GM19468 (cell line): ENCODE results near the gene OPRD1.
"Not testable (repeated sequence)": the region's sequence is repeated elsewhere in the genome, so short reads cannot be mapped to it uniquely, and the experiment has no call there.

Source experiments
- ATAC-seq: cut with Tn5 transposase; IDR thresholded peaks from one replicate; pipeline ENCODE4 v1.9.1; 2021; ENCODE audit warnings: mild to moderate bottlenecking, moderate library complexity, moderate number of reproducible peaks; ENCODE audit not compliant: unreplicated experiment; ENCODE audit errors: extremely low read depth

OPRD1 gene

DNA sequence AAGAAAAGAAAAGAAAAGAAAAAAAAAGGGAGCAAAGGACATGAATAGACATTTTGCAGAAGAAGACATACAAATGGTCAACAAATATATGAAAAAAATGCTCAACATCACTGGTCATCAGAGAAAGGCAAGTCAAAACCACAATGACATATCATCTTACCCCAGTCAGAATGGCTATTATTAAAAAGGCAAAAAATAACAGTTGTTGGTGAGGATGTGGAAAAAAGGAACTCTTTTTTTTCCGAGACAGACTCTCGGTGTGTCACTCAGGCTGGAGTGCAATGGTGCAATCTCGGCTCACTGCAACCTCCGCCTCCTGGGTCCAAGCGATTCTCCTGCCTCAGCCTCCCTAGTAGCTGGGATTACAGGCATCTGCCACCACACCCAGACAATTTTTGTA lies 63.2 kb downstream of the OPRD1 start:
- not testable (repeated sequence) for ATAC-seq

DNA sequence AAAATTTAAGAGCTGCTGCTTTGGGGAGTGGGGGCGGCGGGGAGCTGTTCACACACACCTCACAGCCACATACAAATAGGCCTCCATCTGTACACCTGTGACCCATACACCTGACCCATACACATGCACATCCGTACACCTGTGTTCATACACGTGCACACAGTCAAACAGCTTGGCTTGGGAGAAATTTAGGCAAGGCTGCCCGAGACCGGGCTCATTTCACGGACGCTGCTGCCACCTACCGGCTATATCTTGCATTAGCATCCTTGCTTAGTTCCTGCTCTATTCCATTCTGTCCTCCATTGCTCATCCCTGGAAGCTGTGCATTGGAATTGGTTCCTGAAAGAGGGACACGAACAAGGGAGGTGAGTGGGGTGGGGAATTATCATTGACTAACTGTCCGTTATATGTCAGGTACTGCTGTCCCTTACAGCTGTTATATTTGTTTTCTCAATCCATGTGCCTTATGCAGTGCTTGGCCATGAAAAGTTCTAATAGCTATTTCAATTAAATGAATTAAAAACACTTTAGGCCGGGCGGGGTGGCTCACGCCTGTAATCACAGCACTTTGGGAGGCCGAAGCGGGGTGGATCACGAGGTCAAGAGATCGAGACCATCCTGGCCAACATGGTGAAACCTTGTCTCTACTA lies 65.3 kb downstream of the OPRD1 start:
- ATAC-seq = no peak

DNA sequence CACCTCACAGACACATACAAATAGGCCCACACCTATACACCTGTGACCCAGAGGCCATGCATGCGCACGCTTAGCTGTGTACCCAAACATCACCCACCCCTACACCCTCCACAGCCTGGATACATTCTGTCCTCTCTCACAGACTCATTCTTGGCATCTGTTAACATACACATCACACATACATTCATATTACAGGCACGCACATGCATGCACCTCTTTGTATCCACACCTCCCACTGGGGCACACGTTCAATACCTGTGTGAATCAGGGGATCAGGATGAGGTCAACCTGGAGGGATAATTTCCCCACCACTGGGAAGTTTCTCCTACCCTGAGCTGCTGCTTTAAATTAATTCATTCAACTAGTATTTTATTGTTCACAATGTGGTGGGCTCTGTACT lies 66.8 kb downstream of the OPRD1 start:
- ATAC-seq = no peak

DNA sequence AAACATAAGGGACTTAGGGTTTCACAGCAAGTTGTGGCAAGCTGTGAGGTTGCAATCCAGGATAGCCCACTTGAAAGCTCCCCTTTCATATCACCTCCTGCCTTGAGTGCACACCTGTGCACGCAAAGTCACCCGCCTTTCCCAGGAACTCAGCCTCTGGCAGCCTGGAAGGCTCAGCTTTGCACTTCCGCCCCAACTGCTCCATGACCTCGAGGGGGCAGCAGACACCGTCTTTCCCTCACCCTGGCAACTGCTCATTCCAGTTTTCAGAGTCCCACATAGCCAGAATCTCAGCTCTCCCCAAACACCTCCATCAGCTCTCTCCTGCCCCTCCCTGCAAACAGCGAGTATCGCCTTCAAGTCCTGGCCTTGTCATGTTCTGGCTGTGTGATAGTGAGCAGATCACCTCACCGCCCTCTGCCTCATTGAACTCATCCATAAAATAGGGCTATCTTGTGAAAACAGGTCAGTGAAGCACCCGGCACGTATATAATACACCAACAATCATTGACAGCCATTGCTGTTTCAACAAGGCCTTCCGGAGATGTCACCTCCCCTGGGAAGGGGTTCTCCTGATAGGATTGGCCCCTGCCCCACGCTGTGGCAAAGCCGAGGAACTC lies 70.1 kb downstream of the OPRD1 start:
- ATAC-seq = no peak

DNA sequence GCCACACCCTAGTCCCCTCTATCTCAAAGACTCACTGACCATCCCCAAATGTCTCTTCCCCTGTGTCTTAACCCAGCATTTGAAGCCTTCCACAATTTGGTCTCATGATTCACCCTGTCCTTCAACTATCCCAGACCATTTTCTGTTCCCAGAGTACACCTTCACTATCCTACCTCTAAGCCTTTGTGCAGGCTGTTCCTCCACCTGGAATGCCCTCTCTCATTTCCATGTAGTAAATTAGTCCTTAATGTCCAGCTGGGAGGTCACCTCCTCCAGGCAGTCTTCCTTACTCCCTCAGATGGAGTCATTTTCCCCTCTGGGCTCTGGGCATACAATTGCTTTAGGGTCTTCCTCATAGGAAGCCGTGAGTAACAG lies 71.3 kb downstream of the OPRD1 start:
- no peak for ATAC-seq

DNA sequence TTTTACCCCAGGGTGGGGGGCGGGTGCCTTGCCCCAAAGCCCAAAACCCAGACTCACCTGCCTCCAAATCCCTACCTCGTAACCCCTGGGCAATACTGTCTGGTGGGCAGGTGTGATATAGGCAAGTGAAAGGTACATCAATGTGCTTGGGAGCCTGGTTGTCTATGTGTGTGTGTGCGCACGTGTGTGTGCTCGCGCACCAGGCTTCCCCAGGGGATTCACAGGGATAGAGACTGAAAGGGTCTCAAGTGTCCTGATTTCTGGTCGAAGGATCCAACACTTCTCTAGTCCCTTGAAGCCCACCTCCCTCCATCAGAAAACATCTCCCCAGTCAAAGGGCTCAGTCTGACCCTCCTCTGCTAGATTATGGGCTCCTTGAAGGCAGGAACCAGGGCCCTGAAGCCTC lies 73.5 kb downstream of the OPRD1 start:
- no peak for ATAC-seq

DNA sequence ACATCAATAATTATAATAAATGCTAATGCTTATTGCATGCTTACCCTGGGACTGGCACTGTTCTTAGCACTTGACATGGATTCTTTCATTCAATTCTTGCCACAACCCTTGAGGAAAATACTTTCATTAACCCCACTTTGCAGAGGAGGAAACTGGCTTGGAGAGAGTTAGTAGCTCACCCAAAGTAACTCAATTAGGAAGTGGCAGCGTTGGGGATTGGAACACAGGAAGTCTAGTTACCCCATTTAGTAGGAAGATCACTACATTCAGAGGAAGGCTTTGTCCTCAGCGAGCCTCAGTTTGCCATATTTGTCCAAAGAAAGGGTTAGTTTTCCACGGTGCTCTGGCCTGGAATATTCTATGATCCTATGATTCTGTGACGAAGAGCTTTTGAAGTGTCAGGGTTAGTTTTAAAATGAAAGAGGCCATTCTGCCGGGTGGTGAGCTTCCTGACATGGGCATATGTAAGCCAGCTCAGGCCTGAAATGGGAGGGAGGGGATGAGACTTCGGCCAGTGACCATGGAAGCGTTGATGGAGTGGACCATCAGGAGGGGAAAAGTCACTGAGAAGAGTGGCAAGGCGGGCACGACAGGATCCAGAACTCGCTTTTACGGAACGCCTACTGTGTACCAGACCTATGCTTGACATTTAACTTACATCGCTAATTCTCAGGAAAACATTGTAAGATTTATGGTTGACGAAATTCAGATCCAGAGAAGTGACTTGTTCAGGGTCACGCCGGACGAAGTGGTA lies 74.2 kb downstream of the OPRD1 start:
- ATAC-seq = no peak

DNA sequence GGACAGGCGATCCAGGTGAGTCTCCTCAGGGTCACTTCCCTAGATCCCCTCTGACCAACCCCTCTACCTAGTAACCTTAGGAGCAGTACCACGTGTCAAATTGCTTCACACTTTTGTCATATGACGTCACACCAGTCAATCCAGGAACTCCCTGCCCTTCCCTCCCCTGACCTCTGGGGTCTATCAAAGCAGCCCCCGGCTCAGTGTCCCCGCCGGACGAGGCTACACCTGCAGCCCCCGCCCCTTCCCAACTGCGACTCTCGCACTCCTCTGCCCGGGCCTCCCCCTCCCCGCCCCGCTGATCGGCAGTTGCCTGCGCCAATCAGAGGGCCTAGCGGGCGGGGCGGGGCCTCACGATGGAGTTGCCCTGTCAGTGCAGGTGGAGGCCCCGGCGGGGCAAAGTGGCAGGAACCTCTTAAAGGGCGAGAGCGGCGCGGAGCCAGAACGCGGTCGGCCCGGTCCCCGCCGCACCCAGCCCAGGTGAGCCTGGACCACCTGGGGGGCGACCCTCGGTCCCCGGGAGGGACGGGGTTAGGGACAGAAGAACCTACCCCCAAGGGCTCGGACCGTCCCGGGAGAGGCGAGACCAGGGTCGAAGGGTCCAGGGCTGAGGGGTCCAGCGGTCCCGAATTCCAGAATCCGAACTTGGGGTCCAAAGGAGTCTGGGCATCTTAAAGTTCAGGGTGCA lies 74.9 kb downstream of the OPRD1 start:
- no peak for ATAC-seq

DNA sequence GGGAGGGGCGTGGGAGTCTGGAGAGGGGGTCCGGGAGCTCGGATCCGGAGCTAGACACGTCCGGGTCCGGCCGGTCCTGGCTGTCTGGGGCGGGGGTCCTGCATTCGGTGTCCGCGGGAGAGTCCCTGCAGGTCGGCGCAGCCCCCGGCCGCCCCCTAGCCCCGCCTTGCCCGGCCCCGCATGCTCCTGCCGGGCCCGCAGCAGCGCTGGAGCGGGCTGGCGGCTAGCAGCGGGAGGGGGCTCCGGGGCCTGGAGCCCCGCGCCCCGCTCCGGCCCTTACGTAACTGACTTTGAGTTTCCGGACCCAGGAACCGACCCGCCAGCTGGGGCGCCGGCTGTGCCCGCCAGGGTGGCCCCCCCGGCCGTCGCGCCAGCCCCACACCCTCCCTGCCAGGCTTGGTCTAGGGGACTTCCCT lies 75.5 kb downstream of the OPRD1 start:
- peak; percentile 20 for ATAC-seq

DNA sequence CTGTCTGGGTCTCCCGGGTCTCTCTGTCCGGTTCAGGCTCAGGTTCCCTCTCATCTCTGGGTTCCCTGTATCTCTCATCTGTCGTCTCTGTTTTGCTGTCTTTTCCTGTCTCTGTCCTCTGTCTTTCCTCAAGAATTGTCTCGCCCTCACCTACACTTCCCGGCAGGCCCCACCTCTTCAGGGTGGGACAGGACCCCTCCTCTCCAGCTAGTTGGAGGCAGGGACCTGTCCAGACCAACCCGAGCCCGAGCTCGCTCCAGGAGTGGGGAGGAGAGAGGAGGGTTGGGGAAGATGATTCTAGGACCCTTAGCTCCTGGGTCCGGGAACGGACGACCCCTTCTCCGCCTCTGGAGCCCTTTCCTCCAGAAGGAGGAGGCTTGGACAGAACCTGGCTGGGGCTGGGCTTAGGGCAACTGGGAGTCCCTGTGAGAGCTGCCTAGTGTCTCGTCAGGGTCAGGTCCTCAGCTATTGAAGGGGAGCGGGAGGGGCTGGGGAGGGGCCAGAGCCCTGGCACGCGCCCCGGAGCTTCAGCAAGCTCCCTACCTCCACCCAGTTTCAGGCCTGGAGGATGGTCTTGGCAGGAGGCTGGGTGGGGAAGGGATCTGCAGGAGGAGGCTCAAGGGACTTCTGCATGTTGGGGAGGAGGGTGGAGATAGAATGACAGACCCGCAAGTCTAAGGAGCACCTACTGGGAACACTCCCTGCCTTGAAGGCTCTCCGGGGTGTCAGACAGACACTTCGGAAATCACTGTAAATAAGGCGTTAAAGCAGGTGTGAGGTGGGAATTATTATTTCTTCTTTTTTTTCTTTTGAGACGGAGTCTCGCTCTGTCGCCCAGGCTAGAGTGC lies 76.1 kb downstream of the OPRD1 start:
- ATAC-seq = no peak

DNA sequence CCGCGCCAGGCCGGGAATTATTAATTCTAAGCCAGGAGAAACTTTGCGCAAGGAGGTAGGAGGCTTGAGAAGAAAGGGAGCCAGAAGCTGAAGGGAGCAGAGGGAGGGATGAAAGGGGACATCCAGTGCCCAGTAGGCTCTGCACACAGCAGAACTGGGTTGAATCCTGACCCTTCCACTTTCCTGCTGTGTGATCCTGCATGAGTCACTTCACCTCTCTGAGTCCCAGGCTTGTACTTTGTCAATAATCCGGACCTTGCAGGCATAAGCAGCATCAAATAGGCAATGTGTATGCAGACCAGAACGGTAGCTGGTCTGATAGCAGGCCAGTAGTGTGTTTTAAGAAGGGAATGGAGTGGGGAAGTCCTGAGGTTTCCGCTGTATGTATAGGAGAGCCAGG lies 76.9 kb downstream of the OPRD1 start:
- no peak for ATAC-seq

DNA sequence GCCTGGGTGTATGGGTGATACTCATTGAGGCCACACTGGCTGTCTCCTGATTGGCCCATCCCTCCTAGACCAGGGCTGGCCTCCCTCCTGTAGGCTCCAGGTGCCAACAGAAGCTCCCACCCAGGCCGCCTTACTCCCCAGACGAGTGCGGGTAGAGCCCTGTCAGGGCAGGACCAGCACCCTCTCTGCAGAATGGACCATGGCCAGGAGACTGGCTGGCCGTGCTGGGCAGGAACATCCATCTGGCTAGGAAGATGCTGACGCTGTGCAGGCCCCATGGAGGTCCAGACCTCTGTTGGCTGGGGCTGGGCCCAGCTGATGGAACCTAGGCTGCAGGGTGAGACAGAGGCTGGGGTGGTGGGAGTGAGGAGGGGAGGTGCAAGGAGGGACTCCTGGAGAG lies 77.4 kb downstream of the OPRD1 start:
- ATAC-seq = no peak

DNA sequence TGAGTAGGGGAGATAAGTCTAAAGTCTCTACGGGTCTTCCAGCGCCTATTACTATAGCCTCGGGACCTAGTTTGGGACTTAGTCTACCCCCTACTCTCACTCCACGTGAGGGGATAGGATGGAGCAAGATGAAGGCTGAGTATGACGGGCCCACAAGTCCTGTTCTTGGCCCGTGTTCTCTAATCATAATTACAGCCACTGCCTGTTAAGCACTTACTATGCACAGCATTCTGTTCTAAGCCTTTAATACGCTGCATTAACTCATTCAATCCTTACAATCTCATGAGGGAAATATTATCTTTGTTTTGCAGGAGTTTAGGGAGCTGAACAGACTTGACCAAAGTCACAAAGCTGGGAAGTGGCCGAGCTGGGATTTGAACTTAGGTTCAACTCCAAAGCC lies 78.5 kb downstream of the OPRD1 start:
- no peak for ATAC-seq

DNA sequence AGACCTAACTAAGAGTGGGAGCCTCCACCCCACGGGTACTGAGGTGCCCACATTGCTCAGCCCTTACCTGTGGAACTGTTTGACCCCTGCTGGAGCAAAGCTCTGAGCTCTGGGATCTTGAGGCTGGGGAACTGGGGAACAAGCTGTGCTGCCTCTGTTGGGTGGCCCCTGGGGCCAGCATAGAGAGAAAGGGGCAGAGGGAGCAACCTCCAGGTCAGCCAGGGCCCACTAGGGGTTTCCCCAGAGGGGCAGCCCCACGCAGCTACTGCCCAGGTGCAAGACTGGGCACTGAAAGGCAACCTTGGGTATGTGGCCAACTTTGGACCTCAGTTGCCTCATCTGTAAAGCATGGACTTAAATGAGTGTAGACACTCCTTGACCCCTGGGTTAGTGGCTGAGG lies 78.9 kb downstream of the OPRD1 start:
- no peak for ATAC-seq

DNA sequence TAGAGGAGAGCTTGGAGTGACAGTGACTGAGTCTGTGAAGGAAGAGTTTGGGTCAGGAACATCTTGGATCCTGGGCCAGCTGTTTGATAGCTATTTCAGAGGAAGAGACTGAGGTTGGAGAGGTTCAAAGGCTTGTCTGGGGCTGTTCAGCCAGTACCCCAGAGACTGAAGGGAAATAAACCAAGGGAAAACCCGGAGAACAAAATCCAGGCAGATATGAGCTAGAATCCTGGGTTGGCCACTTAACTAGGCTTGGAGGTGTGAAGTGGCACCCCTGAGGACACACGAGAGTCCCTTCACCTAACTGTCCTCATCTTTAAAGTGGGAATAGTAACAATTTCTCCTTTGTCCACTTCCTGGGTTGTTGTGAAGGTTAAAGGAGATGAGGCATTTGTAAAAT lies 79.3 kb downstream of the OPRD1 start:
- no peak for ATAC-seq

DNA sequence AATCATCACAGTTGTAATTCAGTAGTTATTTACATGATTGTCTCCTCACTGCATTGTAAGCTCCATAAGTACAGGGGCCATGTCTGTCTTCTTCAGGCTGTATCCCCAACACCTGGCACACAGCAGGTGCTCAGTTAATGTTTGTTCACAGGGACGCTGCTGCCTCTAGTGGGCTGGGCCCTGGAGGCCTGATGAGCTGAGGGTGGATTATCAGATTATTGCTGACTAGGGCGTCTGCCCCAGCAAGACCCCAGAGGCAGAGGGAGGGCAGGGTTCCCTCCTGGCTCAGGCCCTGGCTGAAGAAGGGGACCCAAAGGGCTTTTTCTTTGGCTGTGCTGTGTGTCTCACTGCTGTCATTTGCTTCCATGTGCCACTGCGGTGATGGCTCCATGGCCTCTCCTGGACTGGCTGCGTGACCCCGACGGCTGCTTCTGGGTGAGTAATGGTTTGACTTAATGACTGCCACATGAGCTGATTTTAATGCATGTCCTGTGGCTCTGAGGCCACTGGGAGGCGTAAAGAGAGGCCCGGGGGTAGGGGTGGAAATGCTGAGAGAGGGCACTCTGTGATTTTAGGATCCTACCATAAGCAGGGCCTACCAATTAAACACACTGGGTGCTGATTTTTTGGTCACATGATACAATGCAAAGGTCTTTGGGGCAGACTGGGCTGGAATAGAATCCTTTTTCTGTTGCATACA lies 81.6 kb downstream of the OPRD1 start:
- ATAC-seq = no peak

DNA sequence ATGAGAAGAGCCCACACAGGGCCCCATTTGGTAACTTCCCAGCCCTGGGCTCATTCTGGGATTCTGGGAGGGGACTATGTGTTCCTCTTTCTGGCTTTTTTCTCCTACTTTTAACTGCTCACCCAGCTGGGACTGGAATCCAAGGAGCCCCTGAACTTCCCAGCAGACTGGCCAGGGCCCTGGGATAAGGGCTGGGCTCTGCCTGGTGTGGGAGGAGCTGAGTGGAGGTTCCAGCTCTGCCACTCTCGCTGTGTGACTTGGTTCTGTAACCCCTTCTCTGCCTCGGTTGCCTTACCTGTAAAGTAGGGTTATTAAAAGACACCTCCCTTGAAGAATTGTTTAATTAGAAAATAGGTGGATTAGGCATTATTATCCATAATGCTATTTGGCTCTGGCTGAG lies 82.8 kb downstream of the OPRD1 start:
- ATAC-seq = no peak

DNA sequence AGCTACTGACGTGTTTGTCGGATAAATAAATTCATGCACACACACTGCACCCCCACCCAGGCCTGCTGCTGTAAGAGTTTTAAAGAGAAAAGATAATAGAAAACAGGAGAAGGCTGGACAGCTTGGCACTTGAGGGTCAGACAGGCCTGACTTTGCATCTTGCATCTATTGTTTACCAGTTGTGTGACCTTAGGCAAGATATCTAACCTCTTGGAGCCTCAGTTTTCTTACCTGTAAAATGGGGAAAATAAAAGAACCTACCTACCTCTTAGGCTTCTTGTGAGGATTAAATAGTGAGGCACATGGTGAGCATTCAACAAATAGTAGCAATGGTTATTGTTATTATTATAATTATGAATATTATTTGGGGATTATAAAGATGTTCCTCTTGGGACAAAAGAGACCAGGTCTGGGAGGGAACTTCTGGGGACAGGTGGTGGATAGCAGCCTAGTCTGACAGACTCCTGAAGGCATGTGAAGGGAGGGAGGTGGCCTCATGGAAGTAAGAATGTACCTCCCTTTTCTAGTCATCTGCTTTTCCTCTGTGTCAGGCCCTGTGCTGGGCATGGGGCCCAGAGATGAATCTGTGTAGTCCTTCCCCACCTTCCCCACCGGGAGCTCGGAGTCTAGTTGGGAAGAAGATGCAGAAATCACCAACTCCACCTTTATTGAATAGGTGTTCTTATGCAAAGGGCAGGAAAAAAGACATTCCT lies 84.1 kb downstream of the OPRD1 start:
- no peak for ATAC-seq

DNA sequence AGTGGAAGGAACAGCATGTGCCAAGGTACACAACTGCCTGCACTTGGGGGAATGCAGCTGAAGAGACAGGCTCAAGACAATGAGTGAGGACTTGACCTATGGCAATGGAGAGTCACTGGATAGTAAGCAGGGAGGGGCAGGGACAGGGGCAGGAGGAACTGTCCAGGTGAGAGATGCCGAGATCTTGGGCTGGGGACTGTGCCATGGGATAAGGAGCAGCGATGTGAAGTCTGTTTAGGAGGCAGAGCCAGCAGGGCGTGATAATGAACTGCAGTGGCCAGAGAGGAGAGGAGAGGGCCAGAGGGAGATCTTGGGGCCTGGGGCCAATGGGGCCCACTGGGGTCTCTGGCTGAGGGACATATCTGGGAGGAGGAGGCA lies 84.6 kb downstream of the OPRD1 start:
- ATAC-seq = no peak
